Measurements from ENCODE around the gene KHDC3L. TPM values are rescaled to one million over a fixed set of nuclear protein-coding genes. Genes with fewer than 3 reads are reported as not detected.

The KHDC3L gene
- total RNA-seq, 1 experiment from 2014 or later = not detected

DNA sequence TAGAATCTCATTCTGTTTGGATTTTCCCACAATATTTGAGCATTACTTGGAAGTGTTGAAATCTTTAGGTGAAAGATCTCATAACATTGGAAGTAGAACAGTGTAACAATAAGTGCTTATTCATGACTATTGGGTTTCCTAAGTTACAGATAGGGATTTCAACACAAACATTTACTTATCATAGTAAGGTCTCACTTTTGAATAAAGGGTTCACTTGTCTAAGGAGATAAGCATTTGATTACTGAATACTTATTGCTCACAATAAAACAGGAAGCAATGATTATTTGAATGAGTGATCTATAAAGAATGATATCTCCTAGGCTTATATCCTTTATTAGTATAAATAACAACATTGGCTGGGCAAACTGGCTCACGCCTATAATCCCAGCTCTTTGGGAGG is 46.9 kb downstream of the KHDC3L start:
- Mint-ChIP-seq H3K27me3 (ENCODE audit: insufficient read depth, unreplicated experiment) (no peaks in the 10 kb centered on the region), H3K36me3 (ENCODE audit: insufficient read depth, unreplicated experiment) (no peaks in the 10 kb centered on the region), H3K27ac (ENCODE audit: low read depth, unreplicated experiment) (no peak overlapping the region), H3K4me1 (ENCODE audit: insufficient read depth, unreplicated experiment) (no peaks in the 10 kb centered on the region), H3K4me3 (ENCODE audit: unreplicated experiment) (no peak overlapping the region), H3K9me3 (ENCODE audit: unreplicated experiment) (no peaks in the 10 kb centered on the region)
- no peak for TF ChIP-seq CTCF (IDR thresholded peaks at IDR 0.05; ENCODE audit: unreplicated experiment)
- POLR2A ChIA-PET = interaction anchor here (0.6 kb wide), 1 partner anchor 17 kb away, joined by 3 read pairs; no protein-coding TSS in a partner anchor
- CTCF ChIA-PET = interaction anchor here (2.0 kb wide), 1 partner anchor 20 kb away, joined by 7 read pairs; no protein-coding TSS in a partner anchor
- intact Hi-C loops (cut with micrococcal nuclease) = no loop called here
- no TSS peak for BruUV-seq (replicated peaks)
- no peak for DNase-seq (ENCODE audit: unreplicated experiment)

- no peaks in the 10 kb centered on the region for H3K4me1 Mint-ChIP-seq (ENCODE audit: insufficient read depth, unreplicated experiment)
These were observed 50.6 kb downstream of the KHDC3L start for GRCh38 chr6:73413102-73413501.

More at GRCh38 chr6:73413102-73413501, 50.6 kb downstream of the KHDC3L start:
- Mint-ChIP-seq H3K4me3 (ENCODE audit: unreplicated experiment) (no peak overlapping the region), H3K27ac (ENCODE audit: low read depth, unreplicated experiment) (no peak overlapping the region), H3K9me3 (ENCODE audit: unreplicated experiment) (no peaks in the 10 kb centered on the region), H3K36me3 (ENCODE audit: insufficient read depth, unreplicated experiment) (peaks cover 7% of the 10 kb centered on the region), H3K27me3 (ENCODE audit: insufficient read depth, unreplicated experiment) (no peaks in the 10 kb centered on the region)
- no peak for DNase-seq (ENCODE audit: unreplicated experiment)
- intact Hi-C loops (cut with micrococcal nuclease) = no loop called here
- POLR2A ChIA-PET = no interaction called here
- no TSS peak for BruUV-seq (replicated peaks)
- CTCF ChIA-PET = no interaction called here
- TF ChIP-seq CTCF (IDR thresholded peaks at IDR 0.05; ENCODE audit: unreplicated experiment) = no peak

Other genes starting within 250 kb of the KHDC3L start
- gene KHDC1L, start 137.2 kb upstream of the KHDC3L start, total RNA-seq (2022) = not detected in 2 replicates
- 1.3 and 2.6 TPM in 2 replicates for gene KHDC1, start 99.5 kb upstream of the KHDC3L start, total RNA-seq (2022)
- not detected in 2 replicates for gene DPPA5, start 8.4 kb upstream of the KHDC3L start, total RNA-seq (2022)
- not detected in 2 replicates for gene OOEP, start 7.2 kb downstream of the KHDC3L start, total RNA-seq (2022)
- gene DDX43, start 32.2 kb downstream of the KHDC3L start, total RNA-seq (2022) = not detected in 2 replicates
- 11.6 and 14.1 TPM in 2 replicates for gene CGAS, start 89.6 kb downstream of the KHDC3L start, total RNA-seq (2022)
- 50.8 and 51.4 TPM in 2 replicates for gene MTO1, start 99.1 kb downstream of the KHDC3L start, total RNA-seq (2022)
- gene EEF1A1, start 158.4 kb downstream of the KHDC3L start, total RNA-seq (2022) = 13,507 and 14,346 TPM in 2 replicates

Measured in MCF 10A (cell line).